Posterior vena cava (tissue), 2 donors: ENCODE results near the gene COBL. TPM values are rescaled to one million over a fixed set of nuclear protein-coding genes. Genes with fewer than 3 reads are reported as not detected.

Experiments
- DNase-seq: peaks from one replicate; pipeline ENCODE4 v3.0.0-alpha.2; 2020; ENCODE audit warnings: low spot score
- intact Hi-C, 2 donors: fragments of 100-400 bp; cut with DNase I; formaldehyde crosslinking; loops; one replicate each; pipeline versions ENCODE4 v1.14.1 to v1.14.2; 2022 to 2023
- long read RNA-seq, 2 donors: library from polyadenylated mRNA; unstranded; transcript quantifications; one replicate each; pipeline ENCODE4 v2.0.0, GENCODE V29; 2020 to 2021
- total RNA-seq, 2 donors: library from RNA; stranded (reverse); fragmentation: NEBNext Ultra II Directional; extraction: Animal tissue kit (Norgen Biotek cat#: 25700); gene quantifications; one replicate each; pipeline ENCODE4 v1.2.1, GENCODE V29; 2021
- donor health status: DM: yes; HTN: yes; CAD: no.
- donor health status: DM: yes; HTN: yes; CAD: no.

COBL gene
- under 1 TPM; 0.46 to 0.67 TPM for total RNA-seq
- long read RNA-seq, donor 1: 0 reads
- long read RNA-seq, donor 2: 0 reads

DNA sequence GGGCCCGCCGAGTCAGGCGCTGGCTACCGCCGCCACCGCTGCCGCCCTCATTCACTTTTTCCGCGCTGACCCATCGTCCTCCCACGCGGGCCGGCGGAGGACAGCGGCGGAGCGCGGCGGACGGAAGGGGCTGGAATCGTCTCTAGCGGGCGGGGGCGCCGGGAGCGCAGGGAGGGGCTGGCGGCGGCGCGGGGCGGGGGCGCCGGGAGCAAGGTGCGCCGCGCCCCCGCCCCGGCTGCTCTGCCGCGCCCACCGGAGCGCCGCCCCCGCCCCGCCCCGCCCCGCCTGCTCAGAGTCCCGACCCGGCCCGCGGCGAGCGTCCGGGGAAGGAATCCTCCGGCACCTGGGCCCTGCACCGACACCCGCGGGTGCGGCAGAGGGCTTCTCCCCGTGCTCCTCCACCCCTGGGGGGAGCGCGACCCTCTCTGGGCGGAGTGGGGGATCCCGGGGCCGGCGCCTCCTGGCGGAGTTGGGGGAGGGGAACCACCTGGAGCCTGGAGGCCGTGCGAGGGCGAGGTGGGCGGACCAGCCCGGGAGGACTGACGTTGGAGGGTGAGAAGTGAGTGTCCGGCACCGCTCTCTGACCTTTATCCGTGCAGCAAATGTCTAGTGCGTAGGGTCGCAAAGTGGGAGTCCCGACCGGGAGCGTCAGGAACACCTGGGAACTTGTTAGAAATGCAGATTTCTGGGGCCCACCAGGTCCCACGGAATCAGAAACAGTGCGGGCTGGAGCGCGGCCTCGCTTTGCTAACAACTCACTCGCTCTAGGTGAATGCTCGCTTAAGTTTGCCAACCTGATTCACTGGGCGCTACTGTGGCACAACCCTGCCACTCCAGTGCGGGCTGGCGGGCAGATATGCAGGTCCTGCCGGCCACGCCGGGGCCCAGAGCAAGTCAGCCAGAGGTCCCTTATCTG, at the start of gene COBL:
Gene COBL (minus strand): TSS at position 144 of the 916 bp plus-strand sequence. CDS start 176 bp downstream, outside the sequence.
- intact Hi-C loops: no loop called here
- DNase-seq: no peak

GRCh38 chr7:51366172-51366728, 49.6 kb upstream of the COBL start:
- no peak for DNase-seq
- intact Hi-C loops: loop anchor here in 1 of 2 donors (5.0 kb wide), 1 partner anchor 1274 kb away; the partner anchor contains the start of gene ZPBP

- DNase-seq: no peak
- intact Hi-C loops: no loop called here
These were observed 41.2 kb upstream of the COBL start for GRCh38 chr7:51357821-51358220.

GRCh38 chr7:51356849-51357516, 40.4 kb upstream of the COBL start:
- intact Hi-C loops: no loop called here
- no peak for DNase-seq

- intact Hi-C loops: no loop called here
- no peak for DNase-seq
These were observed 38.3 kb upstream of the COBL start for GRCh38 chr7:51354897-51355296.

GRCh38 chr7:51354434-51354833, 37.8 kb upstream of the COBL start:
- no peak for DNase-seq

DNA sequence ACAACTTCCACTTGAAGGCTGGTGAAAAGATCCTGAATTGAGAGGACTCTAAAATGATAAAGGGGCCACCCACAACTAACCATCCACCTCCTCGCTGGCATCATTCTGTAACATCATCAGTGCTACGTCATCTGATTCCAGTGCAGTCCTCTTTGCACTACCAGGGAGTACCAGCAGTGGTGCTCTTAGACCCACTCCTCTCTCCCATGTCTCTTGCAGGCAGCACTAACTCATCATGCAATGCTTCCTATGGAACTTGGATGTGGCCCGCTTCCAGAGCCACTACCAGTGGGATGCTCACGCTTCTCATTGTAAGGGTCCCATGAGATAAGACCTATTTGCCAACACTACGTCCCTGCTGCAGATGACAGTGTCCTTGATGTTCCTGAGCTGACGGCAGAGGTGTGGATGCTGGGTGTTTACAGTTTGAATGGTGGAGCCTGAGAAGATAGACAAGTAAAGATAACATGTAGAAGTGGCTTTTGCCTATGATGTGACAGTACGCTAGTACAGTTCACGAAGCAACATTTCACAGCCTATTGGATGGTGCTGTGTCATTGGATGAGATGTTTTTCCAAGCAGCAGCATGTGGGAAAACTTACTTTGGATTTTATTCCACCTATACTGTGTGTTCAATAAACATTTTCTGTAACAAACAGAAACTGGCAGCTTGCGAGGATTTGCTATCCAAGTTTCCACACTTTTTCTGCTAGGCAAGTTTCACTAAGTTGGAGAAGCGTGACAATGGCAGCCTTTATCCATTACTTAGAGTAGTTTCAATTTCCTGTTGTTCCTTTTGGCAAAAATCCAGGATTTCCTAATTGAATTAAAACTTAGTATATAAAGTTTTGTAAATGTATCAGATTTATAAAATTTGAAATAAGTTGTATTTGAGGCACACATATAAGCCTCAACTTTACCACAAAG, 35.8 kb upstream of the COBL start:
- DNase-seq: no peak
- intact Hi-C loops: no loop called here

More at GRCh38 chr7:51354434-51354833, 37.8 kb upstream of the COBL start:
- intact Hi-C loops: no loop called here

DNA sequence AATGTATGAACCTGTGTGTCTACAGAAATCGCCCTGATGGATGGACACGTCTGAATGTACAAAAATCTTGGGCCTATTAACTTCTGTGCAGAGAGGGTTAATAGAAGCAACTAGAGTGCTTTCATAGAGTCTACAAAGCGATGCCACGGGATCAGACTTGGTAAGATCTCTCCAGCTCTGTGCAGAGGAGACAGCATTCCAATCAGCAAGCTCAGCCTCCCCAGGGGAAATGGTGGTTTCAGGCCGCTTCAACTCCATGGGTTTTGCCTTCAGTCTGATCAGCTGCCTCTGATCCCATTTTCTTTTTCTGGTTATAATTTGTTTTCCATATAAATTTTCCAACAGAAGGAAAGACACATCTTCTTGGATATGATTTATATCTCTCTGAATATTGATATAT, 35.1 kb upstream of the COBL start:
- intact Hi-C loops: no loop called here
- DNase-seq: no peak

GRCh38 chr7:51350546-51350896, 33.9 kb upstream of the COBL start:
- no peak for DNase-seq
- intact Hi-C loops: no loop called here

DNA sequence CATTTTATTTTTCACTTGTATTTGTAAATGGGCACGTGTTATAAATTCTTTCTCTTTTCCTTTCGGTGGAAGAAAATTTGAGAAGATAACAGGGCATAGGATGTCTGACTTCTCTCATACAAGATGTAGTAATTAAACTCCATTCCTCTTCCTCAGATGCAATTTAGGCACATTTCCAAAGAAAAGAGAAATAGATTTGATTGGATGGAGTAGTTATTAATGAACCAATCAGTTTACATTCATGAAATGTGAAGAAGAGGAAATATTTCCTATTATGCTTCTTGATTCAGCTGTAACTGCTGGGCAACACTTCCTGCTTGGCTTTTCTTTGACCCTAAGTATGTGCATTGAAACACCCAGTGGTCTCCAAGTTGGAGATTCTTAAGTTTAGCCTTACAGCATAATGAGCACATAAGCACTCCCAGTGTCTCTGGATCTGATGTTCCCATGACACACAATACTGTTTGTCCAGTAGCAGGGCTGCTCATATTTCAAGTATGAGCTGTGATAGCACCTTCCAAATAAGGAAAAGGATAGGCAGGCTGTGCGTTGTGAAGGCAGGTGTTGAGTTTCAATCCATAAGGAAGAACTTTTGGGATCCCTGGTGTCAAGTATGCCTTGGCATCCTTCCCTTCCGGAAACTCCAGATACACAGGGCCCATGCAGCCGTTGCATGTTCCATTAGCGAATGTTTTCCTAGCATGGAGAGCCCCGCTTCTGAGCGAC, 33.4 kb upstream of the COBL start:
- no peak for DNase-seq
- intact Hi-C loops: no loop called here

GRCh38 chr7:51346126-51346525, 29.5 kb upstream of the COBL start:
- DNase-seq: no peak
- intact Hi-C loops: no loop called here

GRCh38 chr7:51344406-51345138, 28.0 kb upstream of the COBL start:
- intact Hi-C loops: no loop called here
- DNase-seq: no peak

GRCh38 chr7:51340936-51341335, 24.3 kb upstream of the COBL start:
- DNase-seq: no peak
- intact Hi-C loops: no loop called here

GRCh38 chr7:51340029-51340838, 23.6 kb upstream of the COBL start:
- DNase-seq: no peak
- intact Hi-C loops: no loop called here

GRCh38 chr7:51335057-51335456, 18.4 kb upstream of the COBL start:
- DNase-seq: no peak
- intact Hi-C loops: no loop called here

- intact Hi-C loops: no loop called here
- no peak for DNase-seq
These were observed 13.2 kb upstream of the COBL start for GRCh38 chr7:51329696-51330263.

DNA sequence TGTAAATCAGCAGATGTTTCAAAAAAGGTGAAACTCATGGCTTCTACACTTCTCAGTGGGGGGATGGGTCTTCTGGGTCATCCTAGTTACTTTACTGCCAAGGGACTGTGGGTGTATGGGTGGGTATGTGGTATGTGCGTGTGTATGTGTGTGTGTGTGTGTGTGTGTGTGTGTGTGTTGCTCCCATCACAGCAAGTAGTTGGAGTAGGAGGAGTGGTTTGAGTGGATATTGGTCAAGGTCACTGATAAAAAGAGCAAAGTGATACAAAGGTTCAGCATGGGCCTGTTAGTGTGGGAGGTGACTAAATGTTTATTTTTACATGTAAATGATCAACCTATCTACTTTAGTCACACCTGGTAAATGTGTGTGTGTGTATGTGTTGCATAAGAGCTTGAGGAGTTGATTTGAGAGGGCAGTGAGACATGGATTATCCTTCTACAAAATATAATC, 11.8 kb upstream of the COBL start:
- intact Hi-C loops: no loop called here
- DNase-seq: no peak
